HFFc6 (cell line): ENCODE results near the gene TNKS1BP1. TPM values are rescaled to one million over a fixed set of nuclear protein-coding genes. Genes with fewer than 3 reads are reported as not detected.
"Not testable (repeated sequence)": the region's sequence is repeated elsewhere in the genome, so short reads cannot be mapped to it uniquely, and the experiment has no call there.

Source experiments
- DNase-seq: peaks from one replicate; pipeline ENCODE4 v3.0.0-alpha.2; 2018
- H3K27ac Mint-ChIP-seq: 2 replicates; pipeline ENCODE4 v1.8.0; 2020; ENCODE audit warnings: mild to moderate bottlenecking, mixed read lengths
- H3K27me3 Mint-ChIP-seq: 2 replicates; pipeline ENCODE4 v1.8.0; 2021; ENCODE audit warnings: mild to moderate bottlenecking, moderate library complexity, mixed read lengths; ENCODE audit not compliant: insufficient read depth
- H3K36me3 Mint-ChIP-seq: 2 replicates; pipeline ENCODE4 v1.8.0; 2021; ENCODE audit warnings: low read depth, mixed read lengths
- H3K4me1 Mint-ChIP-seq: 2 replicates; pipeline ENCODE4 v1.8.0; 2020; ENCODE audit warnings: low read depth, mixed read lengths
- H3K4me3 Mint-ChIP-seq: 2 replicates; pipeline ENCODE4 v1.8.0; 2020; ENCODE audit warnings: mild to moderate bottlenecking, moderate library complexity, mixed read lengths
- H3K9me3 Mint-ChIP-seq: 2 replicates; pipeline ENCODE4 v1.8.0; 2020; ENCODE audit warnings: mild to moderate bottlenecking, mixed read lengths
- total RNA-seq, 6 experiments: library from RNA; stranded (reverse); fragmentation: NEBNext Ultra II Directional; extraction: Animal tissue kit (Norgen Biotek cat#: 25700); gene quantifications; 2 replicates in 1 of 6; 3 replicates in 5 of 6; pipeline ENCODE4 v1.2.3, GENCODE V29; 2021
- TF ChIP-seq, protein P1 (sequence below): fragments of 200-600 bp; sonication (generic); IDR thresholded peaks from 2 replicates; pipeline ENCODE4 v1.5.0; 2021; ENCODE audit warnings: antibody characterized with exemption, mild to moderate bottlenecking

TNKS1BP1 gene
- total RNA-seq, 6 experiments from 2014 or later: 118 to 134 (median 123) TPM

DNA sequence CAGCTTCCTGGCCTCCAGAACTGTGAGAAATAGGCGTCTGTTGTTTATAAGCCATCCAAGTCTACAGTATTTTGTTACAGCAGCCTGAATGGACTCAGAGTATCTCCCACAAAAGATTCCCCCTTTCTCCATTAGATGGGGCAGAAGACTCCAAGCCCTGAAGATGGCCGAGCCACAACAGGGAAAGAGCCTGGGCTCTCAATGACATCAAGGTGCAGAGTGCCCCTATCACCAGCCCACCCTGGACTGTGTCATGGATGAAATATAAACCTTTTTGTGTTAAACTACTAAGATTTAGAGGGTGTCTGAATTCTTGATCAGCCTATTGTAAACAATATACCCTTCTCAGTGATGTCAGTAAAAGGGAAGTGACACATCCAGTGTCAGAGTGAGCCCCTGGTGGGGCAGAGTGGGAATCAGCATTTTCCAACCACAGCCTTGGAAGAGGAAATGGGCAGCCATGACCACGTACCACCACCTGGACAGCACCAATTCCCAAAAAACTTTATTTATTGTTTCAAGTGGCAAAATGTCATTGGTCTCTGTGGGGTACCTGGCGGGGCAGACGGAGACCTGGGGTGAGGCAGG is 25.5 kb downstream of the TNKS1BP1 start:
- peaks cover 73% of the 10 kb centered on the region for H3K36me3 Mint-ChIP-seq
- H3K9me3 Mint-ChIP-seq: no peaks in the 10 kb centered on the region
- H3K27ac Mint-ChIP-seq: no peak overlapping the region
- DNase-seq: no peak
- TF ChIP-seq, protein P1, sequence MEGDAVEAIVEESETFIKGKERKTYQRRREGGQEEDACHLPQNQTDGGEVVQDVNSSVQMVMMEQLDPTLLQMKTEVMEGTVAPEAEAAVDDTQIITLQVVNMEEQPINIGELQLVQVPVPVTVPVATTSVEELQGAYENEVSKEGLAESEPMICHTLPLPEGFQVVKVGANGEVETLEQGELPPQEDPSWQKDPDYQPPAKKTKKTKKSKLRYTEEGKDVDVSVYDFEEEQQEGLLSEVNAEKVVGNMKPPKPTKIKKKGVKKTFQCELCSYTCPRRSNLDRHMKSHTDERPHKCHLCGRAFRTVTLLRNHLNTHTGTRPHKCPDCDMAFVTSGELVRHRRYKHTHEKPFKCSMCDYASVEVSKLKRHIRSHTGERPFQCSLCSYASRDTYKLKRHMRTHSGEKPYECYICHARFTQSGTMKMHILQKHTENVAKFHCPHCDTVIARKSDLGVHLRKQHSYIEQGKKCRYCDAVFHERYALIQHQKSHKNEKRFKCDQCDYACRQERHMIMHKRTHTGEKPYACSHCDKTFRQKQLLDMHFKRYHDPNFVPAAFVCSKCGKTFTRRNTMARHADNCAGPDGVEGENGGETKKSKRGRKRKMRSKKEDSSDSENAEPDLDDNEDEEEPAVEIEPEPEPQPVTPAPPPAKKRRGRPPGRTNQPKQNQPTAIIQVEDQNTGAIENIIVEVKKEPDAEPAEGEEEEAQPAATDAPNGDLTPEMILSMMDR: no peak
- H3K4me3 Mint-ChIP-seq: no peak overlapping the region
- peaks cover 37% of the 10 kb centered on the region for H3K4me1 Mint-ChIP-seq
- peaks cover 3% of the 10 kb centered on the region for H3K27me3 Mint-ChIP-seq

DNA sequence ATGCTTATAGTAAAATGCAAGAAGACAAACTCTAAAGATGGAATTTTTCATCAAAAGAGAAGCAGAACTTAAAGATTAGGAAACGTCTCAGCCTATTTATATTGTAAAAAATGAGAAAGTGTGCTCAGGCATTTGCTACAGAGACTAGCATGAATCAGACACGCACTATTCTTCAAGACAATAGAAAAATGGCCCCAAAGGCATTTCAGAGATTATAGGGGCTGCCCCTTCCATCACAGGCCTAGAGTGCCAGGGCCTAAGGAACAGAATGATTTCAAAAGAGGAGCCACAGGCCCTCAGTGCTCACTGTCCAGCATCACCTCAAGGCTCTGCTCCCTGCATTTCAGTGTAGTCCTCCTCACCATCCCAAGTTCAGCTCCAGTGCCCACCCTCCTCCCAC is 27.5 kb downstream of the TNKS1BP1 start:
- Mint-ChIP-seq H3K27ac (no peak overlapping the region), H3K4me3 (no peak overlapping the region), H3K36me3 (peaks cover 58% of the 10 kb centered on the region), H3K4me1 (peaks cover 39% of the 10 kb centered on the region), H3K9me3 (no peaks in the 10 kb centered on the region), H3K27me3 (peaks cover 3% of the 10 kb centered on the region)
- TF ChIP-seq, protein P1: no peak
- DNase-seq: no peak

DNA sequence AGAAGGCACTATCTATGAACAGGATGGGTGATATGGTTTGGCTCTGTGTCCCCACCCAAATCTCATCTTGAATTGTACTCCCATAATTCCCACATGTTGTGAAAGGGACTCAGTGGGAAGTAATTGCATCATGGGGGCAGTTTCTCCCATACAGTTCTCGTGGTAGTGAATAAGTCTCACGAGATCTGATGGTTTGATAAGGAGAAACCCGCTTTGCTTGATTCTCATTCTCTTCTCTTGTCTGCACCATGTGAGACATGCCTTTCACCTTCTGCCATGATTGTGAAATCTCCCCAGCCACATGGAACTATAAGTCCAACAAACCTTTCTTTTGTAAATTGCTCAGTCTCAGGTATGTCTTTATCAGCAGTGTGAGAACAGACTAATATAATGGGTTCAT is 28.5 kb downstream of the TNKS1BP1 start:
- not testable (repeated sequence) for DNase-seq, H3K27me3 Mint-ChIP-seq, H3K27ac Mint-ChIP-seq, H3K4me3 Mint-ChIP-seq, H3K9me3 Mint-ChIP-seq
- Mint-ChIP-seq H3K4me1 (peaks cover 48% of the 10 kb centered on the region), H3K36me3 (peaks cover 48% of the 10 kb centered on the region)

DNA sequence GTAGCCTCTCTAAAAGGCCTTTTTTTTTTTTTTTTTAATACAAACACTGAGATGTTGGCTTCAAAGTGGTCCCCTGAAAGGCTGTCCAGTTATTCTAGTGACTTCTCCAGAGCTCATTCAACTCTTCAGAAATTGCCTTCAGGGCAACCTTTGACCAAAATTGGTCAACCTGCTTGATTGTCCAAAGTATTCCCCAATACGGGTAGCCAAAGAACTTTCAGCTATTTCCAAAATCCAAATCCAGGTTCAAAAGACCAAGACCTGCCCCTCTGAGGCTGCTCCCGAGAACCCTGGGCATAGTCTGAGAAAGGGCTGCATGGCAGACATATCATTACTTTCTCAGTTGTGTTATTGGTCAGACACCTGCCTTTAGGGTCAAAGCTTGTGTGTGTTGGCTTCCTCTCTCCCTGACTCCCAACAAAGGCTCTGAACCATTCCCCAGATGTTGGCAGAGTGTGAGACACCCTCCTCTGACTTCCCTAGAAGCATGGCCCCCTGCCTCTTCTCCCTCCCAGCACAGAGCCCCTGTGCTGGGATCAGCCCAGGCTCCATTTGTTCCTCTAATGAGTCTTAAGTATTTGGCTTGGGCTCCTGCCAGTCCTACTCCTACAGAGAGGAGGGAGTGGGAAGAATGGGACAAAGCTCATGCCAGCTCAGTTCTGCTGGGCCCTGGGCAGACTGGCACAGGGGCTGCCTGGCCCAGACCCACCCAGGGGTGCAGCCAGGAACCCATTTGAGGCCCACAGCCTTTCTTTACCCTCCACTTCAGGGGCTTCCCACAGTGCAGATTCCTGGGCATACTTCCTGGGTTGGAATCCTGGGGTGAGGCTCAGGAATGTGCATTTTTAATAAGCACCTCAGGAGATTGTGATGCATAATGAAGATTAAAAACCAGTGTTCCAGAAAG is 30.3 kb downstream of the TNKS1BP1 start:
- peaks cover 65% of the 10 kb centered on the region for H3K4me1 Mint-ChIP-seq
- H3K9me3 Mint-ChIP-seq: no peaks in the 10 kb centered on the region
- peaks cover 34% of the 10 kb centered on the region for H3K36me3 Mint-ChIP-seq
- TF ChIP-seq, protein P1: no peak
- H3K27me3 Mint-ChIP-seq: no peaks in the 10 kb centered on the region; the same call in none of the 2 replicates
- H3K27ac Mint-ChIP-seq: peak overlapping the region; percentile 62
- peak; percentile 30 for DNase-seq
- H3K4me3 Mint-ChIP-seq: no peak overlapping the region

DNA sequence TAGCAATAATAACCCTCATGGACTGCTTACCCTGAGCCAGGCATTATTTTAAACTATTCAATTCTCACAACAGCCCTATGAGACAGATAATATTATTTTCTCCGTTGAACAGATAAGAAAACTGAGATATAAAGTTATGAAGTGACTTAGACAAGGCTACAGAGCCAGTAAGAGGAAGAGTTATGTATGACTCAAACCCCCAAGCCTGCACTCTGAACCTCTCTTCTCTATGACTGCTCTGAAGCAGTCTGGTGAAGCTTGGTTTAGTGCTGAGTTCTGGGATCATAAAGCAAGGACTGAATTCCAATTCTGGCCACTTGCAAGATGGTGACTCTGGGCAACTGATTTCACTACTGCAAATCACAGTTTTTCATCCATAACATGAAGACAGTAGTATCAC is 34.5 kb downstream of the TNKS1BP1 start:
- Mint-ChIP-seq H3K4me1 (peaks cover 71% of the 10 kb centered on the region), H3K4me3 (no peak overlapping the region), H3K9me3 (no peaks in the 10 kb centered on the region), H3K36me3 (no peaks in the 10 kb centered on the region), H3K27ac (peak overlapping the region; percentile 88), H3K27me3 (no peaks in the 10 kb centered on the region; the same call in 1 of the 2 replicates)
- TF ChIP-seq, protein P1: no peak
- peak; percentile 71 for DNase-seq
